HG03103 (cell line): ENCODE results near the gene RPL28.
"Not testable (repeated sequence)": the region's sequence is repeated elsewhere in the genome, so short reads cannot be mapped to it uniquely, and the experiment has no call there.

Experiments used
- ATAC-seq: cut with Tn5 transposase; IDR thresholded peaks from one replicate; pipeline ENCODE4 v1.9.1; 2021; ENCODE audit warnings: low read depth; ENCODE audit not compliant: unreplicated experiment

Gene RPL28

DNA sequence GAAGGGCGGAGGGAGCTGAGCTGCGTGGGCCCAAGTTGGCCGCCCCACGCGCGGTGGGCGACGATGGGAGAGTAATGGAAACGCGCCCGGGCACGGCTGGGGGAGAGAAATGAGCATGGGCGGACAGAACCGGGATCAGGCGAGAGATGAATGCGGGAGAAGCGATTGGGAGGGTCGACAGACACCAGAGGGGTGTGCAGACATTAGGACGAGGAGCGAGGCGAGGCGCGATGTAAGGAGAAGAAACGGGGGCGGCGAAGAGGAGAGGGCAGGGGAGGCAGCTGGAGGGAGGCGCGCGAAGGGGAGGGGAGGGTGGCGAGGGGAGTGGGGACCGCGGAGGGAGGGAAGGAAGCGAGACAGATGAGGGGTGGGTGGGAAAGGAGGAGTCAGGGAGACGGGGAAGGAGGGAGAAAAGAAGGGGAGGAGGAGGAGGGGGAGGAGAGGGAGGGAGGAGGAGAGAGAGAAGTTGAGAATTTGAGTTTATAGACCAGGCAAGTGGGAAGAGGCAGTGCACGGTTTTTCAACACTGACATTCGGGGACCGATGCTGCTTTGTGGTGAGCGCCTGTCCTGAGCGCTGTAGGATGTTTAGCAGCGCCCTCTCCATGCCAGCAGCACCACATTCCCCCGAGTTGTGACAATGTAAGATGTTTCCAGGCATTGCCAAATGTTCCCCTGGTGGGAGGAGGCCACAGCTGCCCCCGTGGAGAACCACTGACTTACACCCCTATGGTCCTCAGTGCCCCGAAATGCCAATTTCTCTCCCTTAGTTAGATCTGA, 57.5 kb downstream of the RPL28 start, which contains the start of gene SHISA7:
Gene SHISA7, minus strand, starts transcription at position 256 of the 779 bp plus-strand sequence. CDS start 437 bp downstream, outside the sequence.
- ATAC-seq: no peak

DNA sequence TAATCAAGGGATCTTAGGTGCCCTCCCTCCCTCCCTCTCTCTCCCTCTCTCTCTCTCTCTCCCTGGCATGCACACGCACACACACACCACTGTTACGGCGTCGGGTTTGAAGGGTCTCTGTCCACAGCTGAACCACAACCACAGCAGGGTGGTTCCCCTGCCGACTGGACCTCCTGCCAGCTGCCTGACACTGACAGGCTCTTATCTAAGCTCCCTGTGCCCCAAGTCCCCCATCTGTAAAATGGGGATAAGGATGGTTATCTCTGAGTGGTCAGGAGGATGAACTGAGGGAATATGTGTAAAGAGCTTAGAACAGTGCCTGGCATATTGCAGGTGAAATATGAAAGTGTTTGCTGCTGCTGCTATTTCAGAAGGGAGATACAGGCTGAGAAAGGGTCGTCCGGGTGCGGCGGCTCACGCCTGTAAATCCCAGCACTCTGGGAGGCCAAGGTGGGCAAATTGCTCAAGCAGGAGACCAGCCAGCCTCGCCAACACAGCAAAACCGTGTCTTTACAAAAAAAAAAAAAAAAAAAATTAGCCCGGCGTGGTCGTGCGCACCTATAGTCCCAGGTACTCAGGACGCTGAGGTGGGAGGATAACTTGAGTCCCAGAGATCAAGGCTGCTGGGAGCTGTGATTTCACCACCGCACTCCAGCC, 58.2 kb downstream of the RPL28 start:
- no peak for ATAC-seq

DNA sequence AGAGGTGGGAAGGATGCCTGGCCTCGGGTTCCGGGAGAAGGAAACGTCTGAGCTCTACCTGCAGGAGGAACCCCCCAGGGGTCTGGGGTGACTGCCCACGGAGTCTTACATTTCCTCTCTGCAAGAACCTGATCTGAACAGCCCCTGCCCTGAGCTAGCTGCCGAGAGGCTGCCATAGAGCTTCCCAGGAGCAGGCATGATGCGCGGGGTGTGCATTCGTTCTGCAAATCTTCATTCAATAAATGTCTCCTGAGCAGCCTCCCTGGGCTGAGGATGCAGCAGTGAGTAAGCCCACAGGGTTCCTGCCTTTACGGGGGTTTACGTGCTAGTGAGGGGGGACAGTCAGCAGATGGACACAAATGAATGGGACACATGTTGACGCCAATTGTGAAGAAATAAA, 58.9 kb downstream of the RPL28 start:
- ATAC-seq: no peak

DNA sequence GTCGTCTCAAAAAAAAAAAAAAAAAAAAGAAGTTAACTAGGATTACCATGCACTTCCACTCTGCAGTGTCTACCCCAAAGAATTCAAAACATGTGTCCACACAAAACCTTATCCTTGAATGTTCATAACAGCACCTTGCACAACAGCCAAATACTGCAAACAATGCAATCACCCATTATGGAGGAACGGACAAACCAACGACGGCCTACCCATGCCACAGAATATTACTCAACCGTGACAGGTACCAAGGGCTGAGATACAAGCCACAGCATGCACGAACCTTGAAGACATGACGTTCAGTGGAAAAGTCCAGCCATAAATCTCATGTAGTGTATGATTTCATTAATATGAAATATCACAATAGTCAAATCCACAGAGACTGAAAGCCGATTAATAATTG, 60.3 kb downstream of the RPL28 start:
- no peak for ATAC-seq

DNA sequence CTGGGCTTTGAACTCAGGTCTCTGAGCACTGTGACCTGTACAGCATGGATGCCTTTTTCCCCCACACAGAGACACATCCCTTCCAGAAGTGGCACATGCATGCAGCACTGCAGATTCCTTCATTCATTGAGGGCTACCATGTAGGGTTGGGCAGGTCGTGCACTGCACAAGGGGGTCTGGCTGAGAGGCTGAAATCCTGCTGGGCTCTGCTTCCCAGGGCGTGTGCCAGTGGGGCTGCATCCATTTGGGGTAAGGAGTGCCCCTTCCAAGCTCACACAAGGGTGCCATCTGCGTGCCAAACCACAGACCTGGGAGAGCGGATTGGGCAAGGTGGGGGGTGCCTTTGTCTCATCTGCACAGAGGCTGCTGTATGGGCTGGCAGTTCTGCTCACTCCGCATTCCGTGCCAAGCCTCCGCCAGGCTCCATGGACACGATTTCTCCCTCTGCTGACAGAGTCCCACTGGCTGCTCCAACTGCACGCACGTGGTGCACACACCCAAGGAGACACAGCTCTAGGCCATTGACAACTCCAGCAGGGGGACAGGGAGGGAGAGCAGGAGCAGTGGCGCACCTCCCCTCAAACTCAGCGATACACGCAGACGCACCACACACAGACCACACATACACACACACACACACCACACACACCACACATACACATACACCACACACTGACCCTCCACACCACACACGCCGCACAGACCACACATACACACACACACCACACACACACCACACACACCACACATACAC, 61.9 kb downstream of the RPL28 start:
- no peak for ATAC-seq

DNA sequence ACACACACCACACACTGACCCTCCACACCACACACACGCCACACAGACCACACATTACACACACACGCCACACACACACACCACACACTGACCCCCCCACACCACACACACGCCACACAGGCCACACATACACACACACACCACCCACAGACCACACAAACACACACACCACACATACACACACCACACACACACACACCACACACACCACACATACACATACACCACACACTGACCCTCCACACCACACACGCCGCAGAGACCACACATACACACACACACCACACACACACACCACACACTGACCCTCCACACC, 62.4 kb downstream of the RPL28 start:
- not testable (repeated sequence) for ATAC-seq

DNA sequence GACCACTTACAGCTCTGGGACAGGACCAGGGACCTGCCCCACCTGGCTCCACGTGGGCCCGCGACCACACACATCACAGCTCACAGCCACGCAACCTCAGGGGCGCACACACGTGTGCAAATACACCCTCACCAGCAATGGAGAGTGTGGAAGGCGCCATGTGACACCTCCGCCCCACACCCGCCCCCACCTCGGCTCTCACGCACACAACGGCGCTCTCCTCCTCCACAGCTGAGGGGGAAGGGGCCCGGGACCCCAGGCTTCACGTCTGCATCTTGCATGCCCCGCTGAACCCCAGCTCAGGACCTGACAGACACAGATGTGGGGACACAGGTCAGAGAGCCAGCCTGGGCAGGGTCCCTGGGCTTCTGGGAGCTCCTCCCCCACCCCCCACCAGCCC, 63.7 kb downstream of the RPL28 start:
- ATAC-seq: no peak

DNA sequence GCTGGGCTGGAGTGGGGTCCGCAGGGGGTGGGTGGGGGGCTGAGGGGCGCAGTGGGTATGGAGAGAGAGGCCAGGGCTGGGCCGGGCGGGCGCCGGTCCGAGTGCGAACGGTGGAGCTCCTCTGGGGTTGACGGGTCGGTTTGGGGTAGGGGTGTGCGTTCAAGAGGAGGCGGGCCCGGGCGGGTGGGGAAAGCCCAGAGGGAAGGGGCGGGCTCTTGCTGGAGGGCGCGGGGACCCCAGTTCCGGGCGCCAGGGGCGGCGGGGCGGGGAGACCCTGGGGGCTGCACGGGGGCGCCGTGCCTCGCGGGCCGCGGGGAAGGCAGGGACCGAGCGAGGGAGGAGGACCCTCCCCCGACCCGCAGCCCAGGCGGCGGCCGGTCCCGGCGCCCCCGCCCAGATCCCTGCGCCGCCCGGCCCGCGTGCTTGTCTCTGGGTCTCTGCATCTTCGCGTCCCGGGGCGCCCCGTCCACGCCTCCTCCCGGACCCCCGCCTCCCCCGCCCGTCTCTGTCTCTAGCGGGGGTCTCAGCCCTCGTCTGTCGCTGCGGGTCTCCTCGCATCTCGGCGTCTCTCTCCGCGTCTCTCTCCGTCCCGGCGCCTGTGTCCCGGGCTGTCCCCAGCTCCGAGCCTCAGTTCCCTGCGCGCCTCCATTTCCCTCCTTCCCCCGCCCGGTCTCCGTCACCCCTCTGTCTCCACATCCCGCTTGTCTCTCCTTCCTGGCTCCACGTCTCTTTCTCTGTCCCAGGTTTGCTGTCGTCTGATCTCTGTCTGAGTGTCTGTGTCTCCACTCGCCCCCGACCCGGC, 65.6 kb downstream of the RPL28 start:
- ATAC-seq: no peak

GRCh38 chr19:55451965-55452748, 66.4 kb downstream of the RPL28 start:
- no peak for ATAC-seq
